Kidney tubule cell (primary cell): Measurements from ENCODE around the gene RIC3.

Source experiments
- DNase-seq: peaks from one replicate; pipeline ENCODE4 v3.0.0-alpha.2; 2018; ENCODE audit warnings: low spot score

The RIC3 gene

GRCh38 chr11:8102965-8103364 is 65.9 kb downstream of the RIC3 start:
- no peak for DNase-seq

- DNase-seq = peak; percentile 59
Measured at GRCh38 chr11:8102296-8102915, 66.4 kb downstream of the RIC3 start.

GRCh38 chr11:8101421-8101820 is 67.4 kb downstream of the RIC3 start:
- DNase-seq = no peak

- no peak for DNase-seq
Measured at GRCh38 chr11:8100605-8101004, 68.2 kb downstream of the RIC3 start.

- no peak for DNase-seq
Measured at GRCh38 chr11:8100158-8100557, 68.7 kb downstream of the RIC3 start.

- peak; percentile 70 for DNase-seq
Measured at GRCh38 chr11:8099291-8099899, 69.4 kb downstream of the RIC3 start.

GRCh38 chr11:8098879-8099278 is 69.9 kb downstream of the RIC3 start:
- DNase-seq = peak; percentile 14

- peak; percentile 22 for DNase-seq
Measured at GRCh38 chr11:8098361-8098760, 70.5 kb downstream of the RIC3 start.

- no peak for DNase-seq
Measured at GRCh38 chr11:8097926-8098325, 70.9 kb downstream of the RIC3 start.

GRCh38 chr11:8097468-8097867 is 71.4 kb downstream of the RIC3 start:
- no peak for DNase-seq

GRCh38 chr11:8097062-8097461 is 71.8 kb downstream of the RIC3 start:
- DNase-seq = no peak

- DNase-seq = no peak
Measured at GRCh38 chr11:8096575-8096974, 72.2 kb downstream of the RIC3 start.

- no peak for DNase-seq
Measured at GRCh38 chr11:8095806-8096522, 72.9 kb downstream of the RIC3 start.

GRCh38 chr11:8095371-8095770 is 73.5 kb downstream of the RIC3 start:
- no peak for DNase-seq

- peak; percentile 43 for DNase-seq
Measured at GRCh38 chr11:8094656-8095055, 74.2 kb downstream of the RIC3 start.

GRCh38 chr11:8093931-8094575 is 74.8 kb downstream of the RIC3 start:
- no peak for DNase-seq

- DNase-seq = peak; percentile 72
Measured at GRCh38 chr11:8092587-8093424, 76.0 kb downstream of the RIC3 start.

GRCh38 chr11:8091721-8092120 is 77.1 kb downstream of the RIC3 start:
- no peak for DNase-seq

GRCh38 chr11:8090756-8091155 is 78.1 kb downstream of the RIC3 start:
- no peak for DNase-seq

GRCh38 chr11:8089791-8090510 is 78.9 kb downstream of the RIC3 start:
- no peak for DNase-seq

- no peak for DNase-seq
Measured at GRCh38 chr11:8087756-8088155, 81.1 kb downstream of the RIC3 start.
